Transverse colon (tissue), 4 donors: ENCODE data around the gene GOLGA3. TPM values are rescaled to one million over a fixed set of nuclear protein-coding genes. Genes with fewer than 3 reads are reported as not detected.
A peak's percentile ranks its signal among the peaks of the same experiment; 100 is the strongest.
"Not testable (repeated sequence)": the region's sequence is repeated elsewhere in the genome, so short reads cannot be mapped to it uniquely, and the experiment has no call there.

Experiments
- DNase-seq: peaks from one replicate; pipeline ENCODE4 v3.0.0-alpha.2; 2019
- H3K27ac ChIP-seq, 4 donors: fragments of 200-600 bp; sonication (generic); 2 replicates each; pipeline ENCODE4 v1.5.1; 2016 to 2018; ENCODE audit warnings: inconsistent platforms in 4 of 4
- H3K27me3 ChIP-seq: fragments of 200-600 bp; sonication (generic); 2 replicates; pipeline ENCODE4 v1.5.1; 2017; ENCODE audit warnings: inconsistent platforms
- H3K36me3 ChIP-seq, 4 donors: fragments of 200-600 bp; sonication (generic); 2 replicates each; pipeline ENCODE4 v1.5.1; 2017 to 2019; ENCODE audit warnings: inconsistent platforms in 4 of 4
- H3K4me1 ChIP-seq, 4 donors: fragments of 200-600 bp; sonication (generic); 2 replicates each; pipeline ENCODE4 v1.5.1; 2017 to 2020; ENCODE audit warnings: inconsistent platforms in 4 of 4
- H3K4me3 ChIP-seq, 4 donors: fragments of 200-600 bp; sonication (generic); 1 replicate in 1 of 4; 2 replicates in 3 of 4; pipeline versions ENCODE4 v1.5.1 to v1.6.1; 2017 to 2019; ENCODE audit warnings: inconsistent platforms in 4 of 4
- H3K9me3 ChIP-seq, 2 donors: fragments of 200-600 bp; sonication (generic); 2 replicates each; pipeline ENCODE4 v1.5.1; 2017 to 2019; ENCODE audit warnings: inconsistent platforms in 2 of 2
- CTCF ChIP-seq, 5 experiments: fragments of 200-600 bp in 3 of 5; fragments of 450-650 bp in 2 of 5; sonication (generic) in 3 of 5; IDR thresholded peaks; 1 replicate in 2 of 5; 2 replicates in 3 of 5; pipeline ENCODE4 v1.5.1; 2016 to 2017; ENCODE audit warnings: antibody characterized with exemption in 5 of 5, inconsistent platforms in 3 of 5, mild to moderate bottlenecking in 2 of 5, moderate library complexity in 1 of 5
- EP300 ChIP-seq: sonication (generic); formaldehyde crosslinking; IDR thresholded peaks from one replicate; pipeline ENCODE4 v1.6.1; 2017; ENCODE audit warnings: antibody characterized with exemption, low read depth
- POLR2A ChIP-seq: fragments of 450-650 bp; IDR thresholded peaks from one replicate; pipeline ENCODE4 v1.6.1; 2016; ENCODE audit warnings: antibody characterized with exemption, mild to moderate bottlenecking, moderate library complexity
- POLR2AphosphoS5 ChIP-seq, 3 donors: sonication (generic); formaldehyde crosslinking; IDR thresholded peaks; one replicate each; pipeline ENCODE4 v1.6.1; 2016; ENCODE audit warnings: antibody characterized with exemption in 3 of 3
- WGBS, 2 donors: methylation state at CpG; one replicate each; pipeline ENCODE4 v1.1.5; 2018; ENCODE audit warnings: low coverage in 1 of 2; 5-methylcytosine and 5-hydroxymethylcytosine counted together
- in situ Hi-C, 4 donors: fragments of 200-750 bp; cut with MboI; loops; one replicate each; pipeline versions ENCODE4 v1.15.0 to v1.15.1; 2017; ENCODE audit warnings: low sequenced_read_pairs in 3 of 4, low pct_ligation_motif_present in 1 of 4, low pct_unique_long_range_greater_than_20kb in 1 of 4
- intact Hi-C: fragments of 100-400 bp; cut with DNase I; formaldehyde crosslinking; loops from one replicate; pipeline ENCODE4 v1.15.1; 2023; ENCODE audit warnings: low total_unique reads
- total RNA-seq, 4 donors: library from RNA; depleted of rRNA; stranded (reverse); fragments of >200 nt; gene quantifications; one replicate each; pipeline ENCODE4 v1.1.0, GENCODE V29; 2016

GOLGA3 gene
- total RNA-seq, 4 donors from 2014 or later: 90.9 to 113 (median 99.9) TPM

- H3K36me3 ChIP-seq: no peaks in the 10 kb centered on the region
- intact Hi-C loops: no loop called here
- no peaks in the 10 kb centered on the region for H3K27me3 ChIP-seq
- peaks cover 16 to 37% (median 24%) of the 10 kb centered on the region in 4 donors for H3K4me1 ChIP-seq
- in situ Hi-C loops: no loop called here
- 87 to 90% methylated on average over 8 to 20 of the region's 20 CpGs for WGBS, 2 donors
- DNase-seq: no peak
- no peaks in the 10 kb centered on the region for H3K9me3 ChIP-seq
- no peak overlapping the region for H3K4me3 ChIP-seq
- no peak overlapping the region for H3K27ac ChIP-seq
- no peak for TF ChIP-seq CTCF (IDR thresholded peaks at IDR 0.05)
- TF ChIP-seq POLR2AphosphoS5 (IDR thresholded peaks at IDR 0.05): no peak
- no peak for TF ChIP-seq EP300
- TF ChIP-seq POLR2A: no peak
Measured at GRCh38 chr12:132764231-132764630, 64.4 kb downstream of the GOLGA3 start.

- peak; percentile 90 for DNase-seq
- TF ChIP-seq CTCF (IDR thresholded peaks at IDR 0.05) (peak; percentile 19 to 46 (median 31)), EP300 (no peak), POLR2A (peak; percentile 78), POLR2AphosphoS5 (IDR thresholded peaks at IDR 0.05) (peak; percentile 57 to 83 (median 78))
- H3K4me3 ChIP-seq: peak overlapping the region; percentile 48 to 93 (median 60)
- H3K36me3 ChIP-seq: no peaks in the 10 kb centered on the region
- no peaks in the 10 kb centered on the region for H3K9me3 ChIP-seq
- 0 to 2% methylated on average over 16 to 58 of the region's 89 CpGs for WGBS, 2 donors
- H3K4me1 ChIP-seq: peaks cover 15 to 24% (median 17%) of the 10 kb centered on the region in 4 donors
- in situ Hi-C loops: no loop called here
- intact Hi-C loops: no loop called here
- H3K27ac ChIP-seq: peak overlapping the region; percentile 97 to 100 (median 98)
- no peaks in the 10 kb centered on the region for H3K27me3 ChIP-seq
Measured at GRCh38 chr12:132761921-132762583, 66.6 kb downstream of the GOLGA3 start.

GRCh38 chr12:132761032-132761920, 67.4 kb downstream of the GOLGA3 start, which contains the start of gene ANKLE2:
Gene ANKLE2 (minus strand): TSS chr12:132761832. CDS start chr12:132761798, 34 bp downstream.
- no peaks in the 10 kb centered on the region for H3K9me3 ChIP-seq
- no peak for TF ChIP-seq POLR2AphosphoS5 (IDR thresholded peaks at IDR 0.05)
- no peak for TF ChIP-seq EP300
- TF ChIP-seq POLR2A: no peak
- TF ChIP-seq CTCF (IDR thresholded peaks at IDR 0.05): no peak
- peak within 1 kb of the TSS; percentile 97 to 100 (median 98) for H3K27ac ChIP-seq
- peaks cover 0 to 4% (median 0%) of the 10 kb centered on the region in 4 donors for H3K36me3 ChIP-seq
- WGBS, 2 donors: 0 to 1% methylated on average over 3 to 51 of the region's 97 CpGs
- peak; percentile 50 for DNase-seq
- peaks cover 15 to 24% (median 17%) of the 10 kb centered on the region in 4 donors for H3K4me1 ChIP-seq
- intact Hi-C loops (no loop called here), in situ Hi-C loops (no loop called here)
- H3K4me3 ChIP-seq: peak within 1 kb of the TSS; percentile 90 to 100 (median 99)
- no peaks in the 10 kb centered on the region for H3K27me3 ChIP-seq

- Histone ChIP-seq H3K36me3 (peaks cover 0 to 13% (median 0%) of the 10 kb centered on the region in 4 donors), H3K27me3 (no peaks in the 10 kb centered on the region), H3K27ac (no peak overlapping the region), H3K4me3 (no peak overlapping the region), H3K9me3 (no peaks in the 10 kb centered on the region), H3K4me1 (peaks cover 15 to 24% (median 17%) of the 10 kb centered on the region in 4 donors)
- in situ Hi-C loops: no loop called here
- intact Hi-C loops: no loop called here
- 93 to 97% methylated on average over 8 of the region's 8 CpGs for WGBS, 2 donors
- DNase-seq: no peak
- TF ChIP-seq POLR2A (no peak), EP300 (no peak), CTCF (IDR thresholded peaks at IDR 0.05) (no peak), POLR2AphosphoS5 (IDR thresholded peaks at IDR 0.05) (no peak)
Measured at GRCh38 chr12:132759359-132759758, 69.3 kb downstream of the GOLGA3 start.

GRCh38 chr12:132758825-132759224, 69.8 kb downstream of the GOLGA3 start:
- intact Hi-C loops, H3K27ac ChIP-seq, in situ Hi-C loops, H3K9me3 ChIP-seq, H3K4me3 ChIP-seq, DNase-seq, H3K27me3 ChIP-seq: not testable (repeated sequence)
- H3K36me3 ChIP-seq: peaks cover 0 to 18% (median 0%) of the 10 kb centered on the region in 4 donors
- H3K4me1 ChIP-seq: peaks cover 15 to 24% (median 17%) of the 10 kb centered on the region in 4 donors
- WGBS, 2 donors: 80 to 95% methylated on average over 2 to 21 of the region's 28 CpGs
